SJCRH30 (cell line): ENCODE measurements around the gene LYST. TPM values are rescaled to one million over a fixed set of nuclear protein-coding genes. Genes with fewer than 3 reads are reported as not detected.
A peak's percentile ranks its signal among the peaks of the same experiment; 100 is the strongest.

Source experiments
- DNase-seq, 2 experiments: peaks; one replicate each; pipeline ENCODE4 v3.0.0-alpha.2; 2015 to 2020
- H3K27ac ChIP-seq: fragments of 250-450 bp; sonication (Bioruptor Pico); 2 replicates; pipeline ENCODE4 v1.5.1; 2020; ENCODE audit warnings: mild to moderate bottlenecking, moderate library complexity
- H3K27me3 ChIP-seq: fragments of 250-450 bp; sonication (Bioruptor Pico); 2 replicates; pipeline ENCODE4 v1.5.1; 2020; ENCODE audit warnings: mild to moderate bottlenecking, moderate library complexity
- H3K36me3 ChIP-seq: fragments of 250-450 bp; sonication (Bioruptor Pico); 2 replicates; pipeline ENCODE4 v1.5.1; 2020; ENCODE audit warnings: mild to moderate bottlenecking, moderate library complexity
- H3K4me1 ChIP-seq: fragments of 250-450 bp; sonication (Bioruptor Pico); 2 replicates; pipeline ENCODE4 v1.5.1; 2020; ENCODE audit warnings: mild to moderate bottlenecking, moderate library complexity
- H3K4me3 ChIP-seq: fragments of 250-450 bp; sonication (Bioruptor Pico); 2 replicates; pipeline ENCODE4 v1.5.1; 2020; ENCODE audit warnings: mild to moderate bottlenecking, moderate library complexity
- H3K9me3 ChIP-seq: fragments of 250-450 bp; sonication (Bioruptor Pico); replicated peaks from 2 replicates; pipeline ENCODE4 v1.5.1; 2020; ENCODE audit warnings: mild to moderate bottlenecking, moderate library complexity
- total RNA-seq: library from RNA; depleted of rRNA; stranded (reverse); fragments of >200 nt; shearing (Covaris generic); gene quantifications from 2 replicates; pipeline ENCODE4 v1.2.3, GENCODE V29; 2014

LYST gene
- total RNA-seq, 1 experiment from 2014 or later, result 2.3 TPM

- no peaks in the 10 kb centered on the region for H3K36me3 ChIP-seq
- H3K9me3 ChIP-seq, result no peaks in the 10 kb centered on the region
- no peak overlapping the region for H3K4me3 ChIP-seq
- H3K27ac ChIP-seq, result no peak overlapping the region
- DNase-seq, result no peak
- H3K4me1 ChIP-seq, result no peaks in the 10 kb centered on the region
- no peaks in the 10 kb centered on the region for H3K27me3 ChIP-seq
Measured at GRCh38 chr1:235730007-235730406, 136.7 kb downstream of the LYST start.

- no peaks in the 10 kb centered on the region for H3K4me1 ChIP-seq
- DNase-seq, result no peak
- H3K36me3 ChIP-seq, result no peaks in the 10 kb centered on the region
- no peak overlapping the region for H3K4me3 ChIP-seq
- no peaks in the 10 kb centered on the region for H3K27me3 ChIP-seq
- H3K27ac ChIP-seq, result no peak overlapping the region
- H3K9me3 ChIP-seq, result no peaks in the 10 kb centered on the region
Measured at GRCh38 chr1:235726557-235726956, 140.1 kb downstream of the LYST start.

GRCh38 chr1:235725434-235725833, 141.3 kb downstream of the LYST start:
- Histone ChIP-seq H3K27ac (no peak overlapping the region), H3K27me3 (no peaks in the 10 kb centered on the region), H3K4me1 (no peaks in the 10 kb centered on the region), H3K36me3 (no peaks in the 10 kb centered on the region), H3K4me3 (no peak overlapping the region), H3K9me3 (no peaks in the 10 kb centered on the region)
- DNase-seq, result no peak

GRCh38 chr1:235724730-235725129, 142.0 kb downstream of the LYST start:
- Histone ChIP-seq H3K4me1 (no peaks in the 10 kb centered on the region), H3K4me3 (no peak overlapping the region), H3K27me3 (no peaks in the 10 kb centered on the region), H3K9me3 (no peaks in the 10 kb centered on the region), H3K27ac (no peak overlapping the region), H3K36me3 (no peaks in the 10 kb centered on the region)
- no peak for DNase-seq

- no peaks in the 10 kb centered on the region for H3K36me3 ChIP-seq
- no peak overlapping the region for H3K27ac ChIP-seq
- no peaks in the 10 kb centered on the region for H3K27me3 ChIP-seq
- H3K9me3 ChIP-seq, result no peaks in the 10 kb centered on the region
- H3K4me1 ChIP-seq, result no peaks in the 10 kb centered on the region
- no peak for DNase-seq
- no peak overlapping the region for H3K4me3 ChIP-seq
Measured at GRCh38 chr1:235722858-235723257, 143.8 kb downstream of the LYST start.

- Histone ChIP-seq H3K27me3 (no peaks in the 10 kb centered on the region), H3K4me3 (no peak overlapping the region), H3K4me1 (no peaks in the 10 kb centered on the region), H3K36me3 (no peaks in the 10 kb centered on the region), H3K9me3 (no peaks in the 10 kb centered on the region), H3K27ac (no peak overlapping the region)
- no peak for DNase-seq
Measured at GRCh38 chr1:235721982-235722381, 144.7 kb downstream of the LYST start.

GRCh38 chr1:235720544-235720943, 146.2 kb downstream of the LYST start:
- Histone ChIP-seq H3K27me3 (no peaks in the 10 kb centered on the region), H3K4me1 (no peaks in the 10 kb centered on the region), H3K9me3 (no peaks in the 10 kb centered on the region), H3K27ac (no peak overlapping the region), H3K36me3 (no peaks in the 10 kb centered on the region), H3K4me3 (no peak overlapping the region)
- DNase-seq, result no peak

GRCh38 chr1:235714205-235714897, 152.4 kb downstream of the LYST start:
- H3K9me3 ChIP-seq, result no peaks in the 10 kb centered on the region
- DNase-seq, result peak; percentile 15 to 66
- H3K36me3 ChIP-seq, result no peaks in the 10 kb centered on the region
- peaks cover 21% of the 10 kb centered on the region for H3K4me1 ChIP-seq
- H3K27me3 ChIP-seq, result no peaks in the 10 kb centered on the region
- H3K4me3 ChIP-seq, result no peak overlapping the region
- H3K27ac ChIP-seq, result peak overlapping the region; percentile 50

- Histone ChIP-seq H3K4me1 (peaks cover 21% of the 10 kb centered on the region), H3K27ac (peak overlapping the region; percentile 50; the same call in 1 of the 2 replicates), H3K4me3 (no peak overlapping the region), H3K36me3 (no peaks in the 10 kb centered on the region), H3K27me3 (no peaks in the 10 kb centered on the region), H3K9me3 (no peaks in the 10 kb centered on the region)
- peak in 1 of 2 experiments; percentile 15 for DNase-seq
Measured at GRCh38 chr1:235712812-235713211, 153.9 kb downstream of the LYST start.

- Histone ChIP-seq H3K27ac (no peak overlapping the region), H3K9me3 (no peaks in the 10 kb centered on the region)
- DNase-seq, result no peak
Measured at GRCh38 chr1:235710687-235711086, 156.0 kb downstream of the LYST start.

GRCh38 chr1:235709018-235709417, 157.7 kb downstream of the LYST start:
- DNase-seq, result no peak
- Histone ChIP-seq H3K27me3 (no peaks in the 10 kb centered on the region), H3K4me3 (no peak overlapping the region), H3K9me3 (no peaks in the 10 kb centered on the region), H3K27ac (no peak overlapping the region), H3K36me3 (no peaks in the 10 kb centered on the region), H3K4me1 (peaks cover 16% of the 10 kb centered on the region)

More at GRCh38 chr1:235710687-235711086, 156.0 kb downstream of the LYST start:
- no peak overlapping the region for H3K4me3 ChIP-seq
- H3K36me3 ChIP-seq, result no peaks in the 10 kb centered on the region
- no peaks in the 10 kb centered on the region for H3K27me3 ChIP-seq
- H3K4me1 ChIP-seq, result peaks cover 21% of the 10 kb centered on the region

GRCh38 chr1:235708390-235708962, 158.2 kb downstream of the LYST start:
- DNase-seq, result peak in 1 of 2 experiments; percentile 10
- no peaks in the 10 kb centered on the region for H3K36me3 ChIP-seq
- no peak overlapping the region for H3K4me3 ChIP-seq
- peaks cover 11% of the 10 kb centered on the region for H3K4me1 ChIP-seq
- no peaks in the 10 kb centered on the region for H3K27me3 ChIP-seq
- no peaks in the 10 kb centered on the region for H3K9me3 ChIP-seq
- no peak overlapping the region for H3K27ac ChIP-seq

- Histone ChIP-seq H3K36me3 (no peaks in the 10 kb centered on the region), H3K4me3 (no peak overlapping the region), H3K27me3 (no peaks in the 10 kb centered on the region), H3K9me3 (no peaks in the 10 kb centered on the region), H3K4me1 (no peaks in the 10 kb centered on the region), H3K27ac (no peak overlapping the region)
- DNase-seq, result no peak
Measured at GRCh38 chr1:235703506-235703905, 163.2 kb downstream of the LYST start.

GRCh38 chr1:235702412-235702811, 164.3 kb downstream of the LYST start:
- no peaks in the 10 kb centered on the region for H3K36me3 ChIP-seq
- no peak overlapping the region for H3K4me3 ChIP-seq
- no peak overlapping the region for H3K27ac ChIP-seq
- no peak for DNase-seq
- H3K4me1 ChIP-seq, result no peaks in the 10 kb centered on the region
- H3K27me3 ChIP-seq, result no peaks in the 10 kb centered on the region
- no peaks in the 10 kb centered on the region for H3K9me3 ChIP-seq

- DNase-seq, result no peak
- no peaks in the 10 kb centered on the region for H3K4me1 ChIP-seq
- H3K9me3 ChIP-seq, result no peaks in the 10 kb centered on the region
- no peaks in the 10 kb centered on the region for H3K27me3 ChIP-seq
- no peaks in the 10 kb centered on the region for H3K36me3 ChIP-seq
- no peak overlapping the region for H3K4me3 ChIP-seq
- no peak overlapping the region for H3K27ac ChIP-seq
Measured at GRCh38 chr1:235697508-235697907, 169.2 kb downstream of the LYST start.

- DNase-seq, result no peak
- no peak overlapping the region for H3K27ac ChIP-seq
Measured at GRCh38 chr1:235689356-235689755, 177.3 kb downstream of the LYST start.

More at GRCh38 chr1:235689356-235689755, 177.3 kb downstream of the LYST start:
- no peaks in the 10 kb centered on the region for H3K36me3 ChIP-seq
- no peaks in the 10 kb centered on the region; the same call in 1 of the 2 replicates for H3K4me1 ChIP-seq
- no peaks in the 10 kb centered on the region for H3K9me3 ChIP-seq
- H3K27me3 ChIP-seq, result no peaks in the 10 kb centered on the region
- H3K4me3 ChIP-seq, result no peak overlapping the region
